Cortex of kidney (tissue), 1 donor: Measurements from ENCODE around the gene DPP6.

Experiments
- DNase-seq: peaks from one replicate; lab custom pipeline; 2025; lab: John Stamatoyannopoulos, UW

DPP6 gene

DNA sequence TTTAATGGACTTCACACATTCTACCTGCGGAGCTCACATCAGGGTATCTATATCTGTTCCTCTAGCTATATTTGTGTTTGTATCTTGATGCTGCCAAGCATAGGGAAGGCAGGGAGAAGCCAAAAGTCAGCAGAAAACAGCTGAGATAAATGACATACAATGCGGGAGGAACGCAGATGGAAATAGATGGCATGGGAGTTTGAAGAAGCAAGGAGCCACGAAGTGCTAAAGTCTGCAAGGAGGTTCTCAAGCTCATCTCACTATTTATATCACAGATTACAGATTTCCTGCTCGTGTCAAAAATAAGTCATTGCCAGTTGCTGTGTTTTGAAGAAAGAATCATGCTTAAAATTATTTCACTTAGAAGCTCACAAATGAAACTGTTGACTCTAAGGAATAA is 180.5 kb downstream of the DPP6 start:
- no peak for DNase-seq

DNA sequence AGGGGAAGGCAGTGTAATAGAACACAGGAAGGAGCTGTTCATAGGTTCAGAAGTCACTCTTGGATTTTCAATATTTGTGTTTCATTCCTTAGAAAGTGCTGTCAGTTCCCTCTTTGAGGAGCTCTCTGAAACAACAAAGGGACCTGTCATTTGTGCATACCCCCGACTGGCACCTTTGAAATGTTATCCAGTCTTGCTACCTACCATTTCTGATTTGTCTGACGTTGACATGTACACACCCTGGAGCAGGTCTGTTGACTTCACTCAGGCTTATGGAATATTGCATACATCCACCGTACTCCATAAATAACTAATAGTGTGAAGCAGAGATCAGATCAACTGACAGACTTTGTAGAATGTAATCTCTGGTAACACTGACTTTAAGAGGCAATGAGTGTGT is 189.8 kb downstream of the DPP6 start:
- DNase-seq: no peak

DNA sequence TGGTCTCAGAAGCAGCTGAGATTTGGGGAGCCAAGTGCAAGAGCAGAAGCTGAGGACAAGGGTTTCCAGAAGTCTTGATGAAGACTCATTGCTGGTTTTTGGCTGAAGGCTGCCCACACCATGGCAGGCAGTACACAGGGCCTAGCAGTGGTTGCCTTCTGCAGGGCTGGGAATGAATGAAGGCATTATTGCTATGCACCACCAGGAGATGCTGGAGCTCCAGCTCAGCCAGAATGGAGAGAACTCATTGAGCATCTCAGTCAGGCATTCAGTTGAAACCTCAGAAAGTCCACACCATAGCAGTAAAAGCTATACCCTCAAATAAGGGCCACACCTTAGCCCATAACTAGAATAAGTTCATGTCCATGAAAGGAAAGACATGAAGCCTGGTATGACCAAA is 190.5 kb downstream of the DPP6 start:
- no peak for DNase-seq

DNA sequence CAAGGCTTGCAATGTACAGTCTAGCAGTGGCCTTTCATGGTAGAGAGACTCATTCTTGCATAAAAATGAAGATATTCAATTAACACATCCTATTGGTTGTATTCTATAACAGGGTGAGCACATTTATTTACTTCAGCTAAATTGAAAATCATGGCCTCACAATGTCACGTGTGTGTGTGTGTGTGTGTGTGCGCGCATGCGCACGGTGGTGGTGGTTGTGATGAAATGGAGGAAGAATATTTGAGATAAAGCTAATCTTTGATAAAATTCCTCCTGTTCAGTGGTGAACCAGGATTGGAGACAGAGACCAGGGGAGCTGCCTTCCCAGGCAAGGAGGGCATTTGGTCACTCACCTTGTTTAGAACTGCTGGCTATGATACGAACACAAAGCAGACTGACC is 199.8 kb downstream of the DPP6 start:
- DNase-seq: no peak

DNA sequence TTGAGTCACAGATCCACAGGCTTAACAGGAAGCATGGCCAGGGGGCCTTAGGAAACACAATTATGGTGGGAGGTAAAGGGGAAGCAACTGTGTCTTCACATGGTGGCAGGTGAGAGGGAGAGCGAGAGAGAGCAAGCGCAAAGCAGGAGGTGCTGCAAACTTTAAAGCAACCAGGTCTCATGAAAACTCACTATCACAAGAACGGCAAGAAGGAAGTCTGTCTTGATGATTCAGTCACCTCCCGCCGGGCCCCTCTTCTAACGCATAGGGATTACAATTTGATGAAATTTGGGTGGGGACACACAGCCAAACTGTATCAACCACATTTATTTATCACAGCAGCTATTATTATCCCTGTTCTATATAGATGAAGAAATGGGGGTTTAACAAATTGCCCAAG is 201.6 kb downstream of the DPP6 start:
- no peak for DNase-seq

DNA sequence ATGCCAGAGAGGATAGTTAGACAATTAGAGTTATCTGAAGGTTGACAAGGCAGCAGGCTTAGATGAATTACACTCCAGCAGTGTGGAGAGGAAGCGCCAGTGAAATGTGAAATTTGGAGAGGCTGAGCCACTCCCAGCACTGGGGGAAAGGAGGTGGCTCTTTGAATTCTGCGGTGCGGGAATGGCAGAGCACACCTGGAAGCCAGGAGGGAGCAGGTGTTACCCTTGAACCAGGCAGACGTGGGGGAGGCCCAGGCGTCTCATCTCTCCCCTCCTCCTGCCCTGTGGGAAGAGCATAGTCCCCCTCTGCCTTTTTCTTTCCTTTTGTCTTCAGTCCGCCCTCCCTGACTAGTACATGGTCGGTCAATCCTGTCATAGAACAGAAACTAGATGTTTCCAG is 203.1 kb downstream of the DPP6 start:
- DNase-seq: no peak

DNA sequence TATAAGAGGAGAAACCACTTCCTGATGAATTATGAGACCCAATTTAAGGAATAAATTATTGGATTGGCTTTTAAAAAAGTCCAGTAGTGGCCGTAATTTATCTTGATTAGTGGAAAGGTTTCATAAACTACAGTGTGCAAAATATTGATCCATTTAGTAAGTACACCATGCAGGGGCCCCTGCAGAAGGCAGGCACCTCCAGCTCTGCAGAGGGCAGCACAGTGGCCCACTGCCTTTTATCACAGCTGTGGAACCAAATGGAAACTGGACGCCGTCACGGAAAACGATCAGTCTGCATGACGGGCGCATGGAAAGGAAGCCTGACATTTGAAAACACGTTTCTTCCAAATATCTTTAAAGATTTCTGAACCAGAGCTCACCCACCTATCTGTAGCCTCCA is 204.0 kb downstream of the DPP6 start:
- DNase-seq: no peak

DNA sequence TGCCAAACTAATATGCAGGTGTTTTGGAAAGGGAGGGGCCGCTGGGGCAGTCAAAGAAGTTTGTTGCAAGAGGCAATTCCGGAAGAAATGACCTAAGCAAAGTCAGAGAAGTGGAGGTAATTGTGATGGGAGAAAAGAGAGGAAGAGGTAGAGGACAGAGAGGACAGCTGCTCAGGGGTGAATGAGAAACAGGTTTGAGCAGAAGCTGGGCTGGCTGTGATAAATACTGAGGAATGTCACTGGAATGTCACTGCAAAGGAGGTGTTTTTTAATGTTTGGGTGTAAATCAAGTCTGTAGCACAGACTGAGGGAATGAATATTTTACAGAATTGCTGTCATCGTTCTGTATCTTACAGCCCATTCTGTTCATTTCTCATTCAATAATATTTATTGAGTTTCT is 207.2 kb downstream of the DPP6 start:
- DNase-seq: no peak

DNA sequence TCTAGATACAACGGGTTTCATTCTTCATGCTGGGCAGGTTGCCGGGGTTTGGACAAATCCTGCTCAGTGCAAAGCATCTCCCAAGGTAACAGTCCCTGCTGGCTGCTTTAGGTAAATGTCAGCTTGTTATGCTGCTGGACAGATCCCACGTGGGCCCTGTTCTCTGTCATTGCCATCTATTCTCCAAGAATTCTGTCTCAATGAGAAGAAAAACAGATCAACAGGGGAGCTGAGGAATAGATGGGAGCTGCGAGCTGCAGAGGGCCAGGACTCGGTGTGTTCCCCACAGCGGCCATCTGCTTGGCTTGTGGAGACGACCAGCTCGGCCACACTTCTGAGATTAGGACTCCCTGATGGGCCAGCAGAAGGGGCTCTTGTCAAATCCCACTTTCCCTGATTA is 235.2 kb downstream of the DPP6 start:
- DNase-seq: no peak

DNA sequence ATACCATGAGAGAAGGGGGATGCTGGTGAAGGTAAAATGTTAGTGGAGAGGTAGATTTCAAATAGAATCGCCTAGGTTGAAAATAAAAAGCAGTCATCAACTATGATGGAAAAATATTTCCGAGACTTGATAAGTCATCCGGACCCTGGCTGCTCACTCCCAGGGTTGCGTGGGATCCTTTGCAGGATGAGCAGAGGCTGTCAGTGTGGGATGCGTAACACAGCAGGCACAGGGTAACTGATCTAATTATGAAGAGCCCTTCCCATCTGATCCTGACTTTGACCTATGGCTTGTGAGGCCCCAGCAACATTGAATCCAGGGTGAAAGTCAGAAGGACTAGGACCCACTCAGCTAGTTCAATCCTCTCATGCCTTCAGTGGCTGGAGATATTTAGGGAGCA is 236.9 kb downstream of the DPP6 start:
- DNase-seq: no peak

DNA sequence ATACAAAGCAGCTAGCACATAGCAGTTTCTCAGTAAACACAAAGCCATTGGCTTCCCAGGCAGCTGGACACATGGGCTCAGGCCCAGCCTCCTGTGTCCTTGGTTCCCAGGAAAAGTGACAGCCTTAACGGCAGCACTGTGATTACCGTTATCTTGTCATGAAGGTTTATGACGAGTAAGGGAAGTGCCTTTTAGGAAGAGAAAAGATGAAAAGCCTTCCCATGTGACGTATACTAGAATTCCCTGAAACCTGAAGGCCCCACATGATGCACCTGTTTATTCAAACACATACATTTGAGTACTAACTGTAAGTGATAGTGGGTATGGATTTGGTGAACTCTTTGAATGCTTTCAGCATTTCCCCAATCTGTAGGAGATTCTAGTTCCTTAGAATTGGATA is 244.2 kb downstream of the DPP6 start:
- DNase-seq: no peak

DNA sequence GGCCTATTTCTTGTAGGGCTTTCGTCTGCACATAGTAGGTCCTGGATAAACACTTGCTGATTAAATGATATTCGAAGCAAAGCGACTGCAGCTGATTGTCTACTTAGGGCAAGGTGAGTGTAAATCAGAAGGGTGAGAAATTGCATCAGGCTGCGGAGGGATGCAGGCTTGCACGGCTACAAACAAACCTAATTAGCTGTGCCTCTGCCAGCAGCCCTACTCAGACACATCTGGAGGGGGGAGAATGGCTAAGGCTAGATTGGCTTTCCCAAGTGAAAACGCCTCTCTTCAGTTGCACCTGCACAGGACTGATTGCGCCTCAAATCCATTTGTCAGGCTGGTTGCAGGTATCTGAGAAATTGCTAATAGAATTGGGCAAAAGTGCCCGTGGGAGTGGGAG is 247.5 kb downstream of the DPP6 start:
- DNase-seq: no peak

DNA sequence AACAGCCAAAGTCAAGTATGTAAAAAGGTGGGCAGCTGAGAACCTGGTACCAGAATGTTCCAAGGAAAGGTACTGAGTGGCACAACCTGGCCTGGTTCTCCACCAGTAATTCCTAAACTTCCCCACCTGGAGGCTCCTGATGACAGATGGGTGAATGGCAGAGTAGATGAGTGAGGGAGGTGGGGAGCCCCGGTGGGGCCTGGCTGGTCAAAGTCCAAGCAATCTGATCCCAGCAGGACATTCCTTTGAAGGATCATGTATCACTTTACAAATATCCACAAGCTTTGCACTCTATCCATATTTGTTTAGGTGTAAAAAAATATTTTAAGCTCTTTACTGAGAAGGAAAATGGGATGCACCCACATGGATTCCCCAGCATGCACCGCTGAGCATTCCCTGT is 250.2 kb downstream of the DPP6 start:
- no peak for DNase-seq

DNA sequence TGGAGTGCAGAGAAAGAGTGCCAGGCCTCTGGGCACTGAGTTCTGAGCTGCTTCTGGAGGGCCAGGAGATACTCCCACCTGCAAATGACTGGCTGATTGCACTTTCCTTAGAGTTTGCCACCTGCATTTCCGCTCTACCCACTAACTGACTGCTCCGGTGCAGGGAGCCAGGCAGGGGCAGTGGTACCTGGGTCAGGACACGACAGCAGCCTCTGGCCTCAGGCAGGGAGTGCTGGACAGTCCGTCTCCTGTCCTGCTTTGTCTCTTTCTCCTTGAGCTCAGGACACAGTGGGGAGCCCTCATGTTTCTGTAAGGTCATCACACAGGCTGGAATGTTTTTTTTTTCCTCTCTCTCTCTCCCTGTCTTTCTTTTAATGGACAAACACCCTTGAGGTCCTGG is 252.0 kb downstream of the DPP6 start:
- DNase-seq: no peak

DNA sequence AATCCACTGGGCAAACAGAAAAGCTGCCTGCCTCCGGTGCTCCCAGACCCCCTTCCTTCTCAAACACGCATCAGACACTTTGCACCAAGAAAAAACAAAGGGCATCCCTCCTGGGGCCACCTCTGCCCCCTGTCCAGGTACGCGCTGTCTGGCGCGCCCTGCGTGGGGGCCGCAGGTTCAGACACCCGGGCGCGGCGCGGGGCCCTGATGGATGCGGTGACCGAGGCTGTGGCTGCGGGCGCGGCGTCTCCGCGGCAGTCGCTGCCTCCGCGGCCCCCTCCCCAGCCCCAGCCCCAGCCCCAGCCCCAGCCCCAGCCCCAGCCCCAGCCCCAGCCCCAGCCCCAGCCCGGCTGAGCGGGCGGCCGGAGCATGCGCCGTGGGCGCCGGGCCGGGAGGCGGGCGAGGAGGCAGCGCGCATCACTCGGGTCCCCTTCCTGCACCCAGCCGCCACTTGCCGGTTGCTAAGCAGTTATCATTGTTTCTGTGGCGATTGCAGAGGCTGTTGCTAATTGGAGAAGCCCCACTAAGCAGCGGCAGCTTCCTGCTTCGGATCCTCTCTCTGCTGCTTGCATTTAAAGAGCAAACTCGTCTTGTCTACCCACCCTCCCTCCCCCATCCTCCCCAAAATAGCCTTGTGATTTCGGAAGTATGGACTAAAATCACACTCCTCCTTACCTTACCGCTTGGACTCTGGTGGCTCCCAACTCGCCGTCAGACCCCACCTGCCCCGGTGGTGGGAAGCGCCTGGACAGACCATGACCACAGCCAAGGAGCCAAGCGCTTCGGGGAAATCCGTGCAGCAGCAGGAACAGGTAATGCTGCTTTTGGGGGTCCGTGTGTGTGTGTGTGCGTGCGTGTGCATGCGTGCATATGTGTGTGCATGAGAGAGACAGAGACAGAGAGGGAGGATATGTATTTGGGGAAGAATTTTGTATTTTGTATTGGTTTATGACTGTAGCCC is 252.8 kb downstream of the DPP6 start:
- DNase-seq: no peak

DNA sequence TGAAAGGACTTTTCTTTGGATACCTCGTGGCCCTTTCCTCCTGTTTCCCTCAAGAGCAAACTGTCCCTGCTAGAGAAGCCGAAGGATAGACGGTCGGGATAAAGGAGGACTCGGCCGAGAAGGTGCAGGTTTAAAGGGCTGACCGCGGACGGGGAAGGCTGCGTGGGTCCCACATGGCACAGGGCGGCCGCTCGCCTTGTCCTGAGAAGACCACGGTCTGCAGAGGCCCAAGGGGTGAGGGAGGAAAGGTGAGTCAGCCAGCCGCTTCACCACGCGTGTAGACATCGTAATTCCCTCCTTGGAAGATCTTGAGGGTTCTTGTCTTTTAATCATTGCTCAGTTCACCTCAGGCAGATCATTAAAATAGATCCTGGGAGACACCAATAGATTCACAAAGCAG is 253.8 kb downstream of the DPP6 start:
- DNase-seq: no peak

DNA sequence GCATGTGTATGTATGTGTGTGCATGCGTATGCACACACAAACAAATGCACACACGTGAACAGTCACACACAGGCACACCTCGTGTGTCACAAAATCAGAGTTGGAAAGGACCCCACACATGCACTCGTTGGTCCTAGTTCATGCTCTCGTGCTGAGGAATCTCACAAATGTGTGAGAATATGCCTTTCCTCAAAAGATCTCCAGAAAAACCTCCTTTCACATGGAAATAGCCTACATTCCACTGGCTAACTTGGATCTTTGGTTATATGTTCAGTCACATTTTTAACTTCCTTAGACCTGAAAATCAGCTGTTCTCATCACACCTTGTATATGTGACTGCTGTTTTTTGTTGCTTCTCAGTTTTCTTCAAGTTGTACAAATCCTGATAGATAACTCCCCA is 256.7 kb downstream of the DPP6 start:
- DNase-seq: no peak

DNA sequence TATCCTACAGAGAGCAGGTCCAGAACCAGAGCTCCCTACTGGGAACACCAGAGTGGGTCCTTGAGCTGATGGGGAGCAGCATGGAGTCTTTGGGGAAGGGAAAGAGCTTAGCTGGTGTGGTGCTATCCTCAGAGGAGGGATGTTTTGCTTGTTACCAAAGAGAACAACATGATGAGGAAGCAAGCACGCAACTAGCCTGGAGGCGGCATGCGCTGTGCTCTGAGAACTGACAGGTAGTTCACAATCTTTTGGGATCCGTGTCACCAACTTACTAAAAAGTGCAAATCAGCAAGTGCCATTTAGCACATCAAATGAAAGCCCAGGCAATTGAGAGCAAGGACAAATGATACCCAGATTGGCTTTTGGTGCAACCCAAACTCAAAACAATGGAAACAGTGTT is 257.9 kb downstream of the DPP6 start:
- DNase-seq: no peak

DNA sequence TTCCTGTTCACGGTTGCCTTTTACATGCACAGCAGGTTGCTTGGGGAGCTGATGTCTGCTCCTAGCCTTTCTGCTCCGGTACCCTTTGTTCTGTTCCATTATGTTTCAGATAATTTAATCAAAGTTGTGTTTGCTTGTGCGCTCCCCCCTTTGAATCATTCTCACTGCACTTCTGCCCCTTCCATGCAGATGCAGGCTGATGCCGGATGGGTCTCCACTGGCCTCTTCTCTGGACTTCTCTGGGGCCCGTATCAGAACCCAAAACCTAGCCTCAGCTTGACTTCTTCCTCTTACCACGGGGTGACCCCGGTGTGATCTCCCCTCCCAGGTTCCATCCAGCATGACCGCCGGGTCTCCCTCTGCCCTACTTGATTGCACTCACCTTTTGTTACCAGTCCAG is 272.0 kb downstream of the DPP6 start:
- no peak for DNase-seq

DNA sequence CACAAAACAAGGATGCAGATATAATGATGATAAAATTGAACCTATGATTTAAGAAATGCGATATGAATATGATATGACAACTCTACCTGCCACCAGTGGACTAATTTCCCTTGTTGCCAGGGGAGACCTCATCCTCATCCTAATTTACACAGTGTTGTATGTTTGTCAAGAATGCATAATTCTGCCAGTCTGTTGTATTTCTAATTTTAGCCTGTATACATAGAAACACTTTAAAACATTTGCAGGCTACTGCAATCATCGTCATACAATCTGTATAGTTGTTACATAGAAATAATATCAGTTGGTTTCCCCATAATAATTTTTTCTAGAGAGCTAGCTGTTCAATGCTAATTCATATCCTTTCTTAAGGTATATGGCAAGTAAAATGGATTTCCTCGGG is 274.2 kb downstream of the DPP6 start:
- DNase-seq: no peak

DNA sequence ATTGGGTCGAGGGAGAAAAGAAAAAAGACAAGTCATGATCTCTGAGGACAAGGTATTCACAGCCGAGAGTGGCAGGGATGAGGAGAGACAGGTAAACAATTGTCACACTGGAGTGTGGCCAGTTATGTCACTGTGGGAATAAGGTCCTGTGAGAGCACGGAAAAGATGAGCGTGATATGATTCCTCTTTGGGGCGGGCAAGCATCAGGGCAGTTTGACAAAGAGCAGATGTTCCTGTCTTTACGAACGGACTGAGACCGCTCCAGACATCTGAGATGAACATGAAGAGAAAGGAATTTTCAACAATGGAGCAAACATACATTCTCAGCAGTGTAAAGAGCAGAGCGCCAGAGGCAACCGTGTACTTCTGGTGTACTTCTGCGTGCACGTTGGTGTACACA is 278.1 kb downstream of the DPP6 start:
- no peak for DNase-seq

DNA sequence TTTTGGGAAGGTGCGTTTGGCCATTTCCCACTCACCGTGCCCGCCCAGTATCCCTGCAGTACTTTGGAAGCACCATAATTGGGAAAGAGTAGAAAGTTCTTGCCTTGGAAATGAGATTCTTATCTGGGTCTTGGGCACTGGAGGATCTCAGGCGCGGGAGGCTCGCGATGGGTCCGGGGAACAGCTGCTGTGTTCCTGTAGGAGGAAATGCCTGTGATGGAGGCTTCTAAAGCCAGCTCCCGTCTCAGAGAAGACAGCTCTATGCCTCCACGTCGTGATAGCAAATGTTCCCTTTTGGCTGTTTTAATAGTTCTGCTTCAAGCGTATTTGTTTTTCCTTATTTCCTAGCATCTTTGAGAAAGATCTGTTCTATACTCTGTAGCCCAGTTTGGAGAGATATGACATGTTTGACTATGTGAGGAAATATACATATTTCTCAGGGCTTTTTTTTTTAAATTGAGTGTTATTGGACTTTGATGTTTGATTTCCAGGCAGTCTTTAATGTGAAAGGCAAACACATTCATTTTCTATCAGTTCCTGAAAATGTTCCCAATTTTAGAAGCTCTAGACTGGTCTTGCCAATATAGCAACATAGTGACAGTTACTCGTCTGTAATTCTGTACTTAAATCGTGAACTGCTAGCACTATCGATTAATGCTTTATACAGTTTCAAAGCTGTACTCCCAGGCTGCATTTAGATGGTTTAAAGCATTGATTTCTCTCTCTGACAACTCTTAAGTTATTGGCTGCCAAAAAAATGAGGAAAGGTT is 280.8 kb downstream of the DPP6 start:
- DNase-seq: no peak

DNA sequence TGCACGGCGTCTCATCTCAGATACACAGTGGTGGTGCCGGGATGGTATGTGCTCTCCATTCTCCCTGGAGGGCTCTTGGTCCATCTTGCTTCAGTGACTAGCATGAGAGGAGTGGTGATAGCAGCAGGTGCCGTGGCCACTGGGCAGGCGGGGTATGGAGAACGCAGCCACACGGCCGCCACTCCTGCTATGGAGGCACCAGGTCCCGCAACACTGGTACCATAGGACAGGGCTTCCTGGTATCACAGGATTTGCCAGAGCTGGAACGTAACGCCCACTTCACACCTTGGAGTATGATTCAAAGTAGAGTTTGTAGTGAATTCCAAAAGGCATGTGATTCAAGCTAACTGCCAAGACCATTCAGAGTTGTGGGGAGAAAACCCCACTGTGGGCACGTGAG is 284.1 kb downstream of the DPP6 start:
- DNase-seq: no peak
